Measurements from ENCODE around the gene PHF21A.

DNA sequence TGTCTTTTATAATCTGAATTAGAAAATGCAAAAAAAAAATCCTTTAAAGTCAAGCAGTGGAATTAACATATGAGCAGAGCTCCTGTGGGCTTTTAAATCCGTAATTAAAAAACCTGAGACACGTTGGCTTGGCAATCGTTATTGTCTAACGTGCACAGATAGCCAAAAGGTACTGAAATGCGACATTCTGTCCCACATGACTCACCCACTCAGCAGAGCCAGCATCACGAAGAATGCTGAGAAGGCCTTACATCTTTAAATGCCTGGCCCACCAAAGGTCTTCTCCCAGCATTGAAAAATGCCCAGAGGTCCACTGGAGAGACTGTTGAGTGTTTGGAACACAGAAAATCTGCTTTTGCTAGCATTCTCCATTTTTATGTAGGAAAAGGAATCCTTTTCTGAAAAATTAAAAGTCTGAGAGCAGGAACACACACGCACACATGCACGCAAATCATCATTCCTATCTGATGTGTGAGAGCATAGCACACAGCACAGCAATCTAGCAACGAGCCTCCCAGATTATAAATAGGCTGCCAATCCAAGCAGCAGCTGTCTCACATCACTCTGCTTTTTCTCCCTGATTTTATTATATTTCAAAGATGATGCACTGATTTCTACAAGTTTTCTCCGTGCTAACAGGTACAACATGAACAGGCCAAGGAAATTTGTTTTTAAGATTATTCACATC lies 94.5 kb downstream of the PHF21A start:
- TF ChIP-seq, protein P1, sequence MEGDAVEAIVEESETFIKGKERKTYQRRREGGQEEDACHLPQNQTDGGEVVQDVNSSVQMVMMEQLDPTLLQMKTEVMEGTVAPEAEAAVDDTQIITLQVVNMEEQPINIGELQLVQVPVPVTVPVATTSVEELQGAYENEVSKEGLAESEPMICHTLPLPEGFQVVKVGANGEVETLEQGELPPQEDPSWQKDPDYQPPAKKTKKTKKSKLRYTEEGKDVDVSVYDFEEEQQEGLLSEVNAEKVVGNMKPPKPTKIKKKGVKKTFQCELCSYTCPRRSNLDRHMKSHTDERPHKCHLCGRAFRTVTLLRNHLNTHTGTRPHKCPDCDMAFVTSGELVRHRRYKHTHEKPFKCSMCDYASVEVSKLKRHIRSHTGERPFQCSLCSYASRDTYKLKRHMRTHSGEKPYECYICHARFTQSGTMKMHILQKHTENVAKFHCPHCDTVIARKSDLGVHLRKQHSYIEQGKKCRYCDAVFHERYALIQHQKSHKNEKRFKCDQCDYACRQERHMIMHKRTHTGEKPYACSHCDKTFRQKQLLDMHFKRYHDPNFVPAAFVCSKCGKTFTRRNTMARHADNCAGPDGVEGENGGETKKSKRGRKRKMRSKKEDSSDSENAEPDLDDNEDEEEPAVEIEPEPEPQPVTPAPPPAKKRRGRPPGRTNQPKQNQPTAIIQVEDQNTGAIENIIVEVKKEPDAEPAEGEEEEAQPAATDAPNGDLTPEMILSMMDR (conservative IDR thresholded peaks at IDR 0.05): no peak
- TF ChIP-seq ZFX (IDR thresholded peaks at IDR 0.05): no peak
